PFSK-1 (cell line): ENCODE results near the gene FBXO8.

Source experiments
- FOXP2 ChIP-seq: optimal IDR thresholded peaks from 2 replicates; pipeline ENCODE3; 2011; ENCODE audit warnings: borderline replicate concordance, control low read depth, inconsistent platforms; ENCODE audit not compliant: insufficient read depth; ENCODE audit errors: extremely low read length, extremely low read depth
- POLR2AphosphoS5 ChIP-seq: IDR thresholded peaks from 2 replicates; pipeline ENCODE4 v1.6.1; 2012; ENCODE audit warnings: low read depth, mild to moderate bottlenecking, control low read depth, low read length, moderate library complexity
- REST ChIP-seq, 2 experiments: IDR thresholded peaks; 2 replicates each; pipeline versions ENCODE4 v1.6.1 to v1.8.0; 2011 to 2012; ENCODE audit warnings: low read depth in 2 of 2, low read length in 2 of 2, control low read depth in 1 of 2, inconsistent platforms in 1 of 2, mild to moderate bottlenecking in 1 of 2, moderate library complexity in 1 of 2; ENCODE audit not compliant: insufficient read depth in 1 of 2
- SIN3A ChIP-seq: IDR thresholded peaks from 2 replicates; pipeline ENCODE4 v1.6.1; 2012; ENCODE audit warnings: mild to moderate bottlenecking, low read length, moderate library complexity, borderline replicate concordance; ENCODE audit not compliant: insufficient read depth
- TAF1 ChIP-seq: IDR thresholded peaks from 2 replicates; pipeline ENCODE4 v1.6.1; 2012; ENCODE audit warnings: low read length, control low read depth, borderline replicate concordance; ENCODE audit not compliant: insufficient read depth

FBXO8 gene

GRCh38 chr4:174230680-174231079, 52.8 kb downstream of the FBXO8 start:
- no peak for TF ChIP-seq SIN3A
- TF ChIP-seq TAF1: no peak
- TF ChIP-seq POLR2AphosphoS5: no peak
- no peak for TF ChIP-seq REST (IDR thresholded peaks at IDR 0.05; ENCODE audit: insufficient read depth in 1 of 2, low read depth in 2 of 2, low read length in 2 of 2)
- TF ChIP-seq FOXP2: no peak

- TF ChIP-seq TAF1 (no peak), FOXP2 (no peak), POLR2AphosphoS5 (no peak), SIN3A (no peak), REST (IDR thresholded peaks at IDR 0.05; ENCODE audit: insufficient read depth in 1 of 2, low read depth in 2 of 2, low read length in 2 of 2) (no peak)
Observed at GRCh38 chr4:174230148-174230547, 53.3 kb downstream of the FBXO8 start.

DNA sequence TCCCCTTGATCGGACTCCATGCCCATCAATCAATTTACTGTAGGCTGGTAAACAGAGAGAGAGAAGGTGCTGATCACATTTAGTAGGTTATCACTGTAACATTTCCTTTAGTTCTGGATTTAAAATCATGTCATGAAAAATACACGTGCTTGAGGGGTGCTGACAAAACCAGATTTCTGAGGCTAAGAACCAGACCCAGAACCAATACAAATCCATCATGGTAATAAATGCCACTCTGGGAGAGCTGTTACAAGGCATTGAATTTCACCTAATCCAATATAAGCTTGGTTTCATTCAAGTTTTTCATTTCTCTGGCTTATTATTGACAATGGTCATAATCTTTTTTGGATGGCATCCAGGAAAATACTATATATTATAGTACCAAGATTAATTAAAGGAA, 54.5 kb downstream of the FBXO8 start:
- TF ChIP-seq REST (IDR thresholded peaks at IDR 0.05; ENCODE audit: insufficient read depth in 1 of 2, low read depth in 2 of 2, low read length in 2 of 2): no peak
- TF ChIP-seq SIN3A: no peak
- TF ChIP-seq TAF1: no peak
- TF ChIP-seq POLR2AphosphoS5: no peak
- TF ChIP-seq FOXP2: no peak

DNA sequence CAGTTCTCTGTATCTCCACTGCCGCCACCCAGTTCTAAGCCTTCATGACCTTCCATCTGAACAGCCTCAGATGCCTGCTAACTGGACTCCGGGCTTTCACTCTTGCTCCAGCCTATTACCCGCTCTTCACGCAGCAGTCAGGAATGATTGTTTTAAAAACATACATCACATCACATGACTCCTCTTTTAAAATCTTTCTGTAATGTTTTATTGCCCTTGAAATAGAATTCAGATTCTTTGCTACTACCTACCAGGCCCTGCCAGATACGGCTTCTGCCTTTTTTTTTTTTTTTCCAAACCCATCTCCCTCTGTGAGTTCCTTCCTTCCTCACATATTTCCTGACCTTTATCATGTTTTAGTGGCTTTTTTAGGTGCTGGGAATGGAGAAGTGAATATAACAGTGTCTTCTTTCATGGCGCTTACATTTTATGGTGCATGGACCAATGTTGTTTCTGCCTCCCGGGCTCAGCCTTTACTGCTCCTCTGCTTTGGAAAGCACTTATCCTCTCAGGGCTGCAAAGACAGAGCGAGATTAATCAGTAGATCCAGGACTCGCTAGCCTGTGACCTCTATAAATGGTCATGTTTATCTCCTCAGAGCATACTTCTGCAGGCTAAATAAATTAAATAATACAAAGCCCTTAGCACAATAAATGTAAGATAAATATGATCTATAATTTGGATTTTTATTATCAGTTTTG, 58.0 kb downstream of the FBXO8 start:
- TF ChIP-seq FOXP2: no peak
- TF ChIP-seq REST (IDR thresholded peaks at IDR 0.05; ENCODE audit: insufficient read depth in 1 of 2, low read depth in 2 of 2, low read length in 2 of 2): no peak
- TF ChIP-seq POLR2AphosphoS5: no peak
- TF ChIP-seq SIN3A: no peak
- no peak for TF ChIP-seq TAF1

GRCh38 chr4:174224550-174224949, 58.9 kb downstream of the FBXO8 start:
- no peak for TF ChIP-seq REST (IDR thresholded peaks at IDR 0.05; ENCODE audit: insufficient read depth in 1 of 2, low read depth in 2 of 2, low read length in 2 of 2)
- no peak for TF ChIP-seq SIN3A
- TF ChIP-seq POLR2AphosphoS5: no peak
- TF ChIP-seq FOXP2: no peak
- no peak for TF ChIP-seq TAF1
